GM12878 (cell line): ENCODE data around the gene ZNF22. TPM values are rescaled to one million over a fixed set of nuclear protein-coding genes. Genes with fewer than 3 reads are reported as not detected.
A peak's percentile ranks its signal among the peaks of the same experiment; 100 is the strongest.

ENCODE experiments used
- ATAC-seq: fragments of 200-7000 bp; cut with Tn5 transposase; 3 replicates; pipeline ENCODE4 v1.9.1; 2020; ENCODE audit warnings: mild to moderate bottlenecking, moderate library complexity
- BruUV-seq: library from RNA; stranded (reverse); fragments of 400-500 nt; replicated peaks from 2 replicates; lab custom pipeline; 2021; lab: Mats Ljungman, UMichigan
- CTCF ChIA-PET: fragments of 300-600 bp; sonication (Branson Sonifier 250); formaldehyde crosslinking; extraction: SDS; loops from one replicate; lab custom pipeline; 2021; ENCODE audit warnings: inconsistent platforms; lab: Yijun Ruan, JAX
- POLR2A ChIA-PET: fragments of 350-600 bp; formaldehyde crosslinking; extraction: SDS; loops from one replicate; lab custom pipeline; 2021; ENCODE audit warnings: inconsistent platforms; lab: Charles Lee
- RAD21 ChIA-PET: fragments of 300-600 bp; sonication (Branson Sonifier 250); formaldehyde crosslinking; loops from one replicate; lab custom pipeline; 2023; ENCODE audit warnings: antibody characterized with exemption; ENCODE audit not compliant: unreplicated experiment; lab: Charles Lee
- SMC1A ChIA-PET: fragments of 300-600 bp; sonication (Branson Sonifier 250); formaldehyde crosslinking; loops from one replicate; lab custom pipeline; 2023; ENCODE audit not compliant: unreplicated experiment, uncharacterized antibody; lab: Charles Lee
- DNase-seq: peaks from one replicate; pipeline ENCODE4 v3.0.0-alpha.2; 2011; ENCODE audit warnings: low read depth, low spot score
- FAIRE-seq: peaks from 3 replicates; lab custom pipeline; 2011; peaks lifted over from hg19 to GRCh38; lab: Jason Lieb, UNC
- H2AFZ ChIP-seq: 2 replicates; pipeline ENCODE4 v1.6.0; 2011; ENCODE audit warnings: low read depth, low read length, control low read depth; ENCODE audit not compliant: control insufficient read depth
- H3K27ac ChIP-seq: 2 replicates; pipeline ENCODE4 v1.5.1; 2011; ENCODE audit warnings: control low read depth; ENCODE audit not compliant: control insufficient read depth, insufficient read depth
- H3K27me3 ChIP-seq, 2 experiments: replicated peaks in 1 of 2; 2 replicates each; pipeline versions ENCODE4 v1.6.0 to v1.6.1; 2011; ENCODE audit warnings: low read length in 1 of 2; ENCODE audit not compliant: control insufficient read depth in 2 of 2, insufficient read depth in 2 of 2
- H3K36me3 ChIP-seq, 2 experiments: 2 replicates each; pipeline ENCODE4 v1.5.1; 2011; ENCODE audit warnings: low read length in 1 of 2; ENCODE audit not compliant: control insufficient read depth in 2 of 2, insufficient read depth in 2 of 2
- H3K4me1 ChIP-seq: 2 replicates; pipeline ENCODE4 v1.6.1; 2011; ENCODE audit warnings: mild to moderate bottlenecking, low read length, moderate library complexity, mixed read lengths; ENCODE audit not compliant: control insufficient read depth, insufficient read depth
- H3K4me2 ChIP-seq: 2 replicates; pipeline ENCODE4 v1.6.0; 2011; ENCODE audit warnings: control low read depth; ENCODE audit not compliant: control insufficient read depth, insufficient read depth
- H3K4me3 ChIP-seq: fragments of 200-600 bp; sonication (generic); 2 replicates; pipeline ENCODE4 v1.5.1; 2016
- H3K79me2 ChIP-seq: 2 replicates; pipeline ENCODE4 v1.6.0; 2011; ENCODE audit warnings: low read length; ENCODE audit not compliant: control insufficient read depth, insufficient read depth
- H3K9ac ChIP-seq: 2 replicates; pipeline ENCODE4 v1.8.0; 2011; ENCODE audit warnings: low read length, control low read depth, mixed read lengths; ENCODE audit not compliant: control insufficient read depth, insufficient read depth
- H3K9me3 ChIP-seq: replicated peaks from 3 replicates; pipeline ENCODE4 v1.5.1; 2011; ENCODE audit warnings: mild to moderate bottlenecking, low read length; ENCODE audit not compliant: control insufficient read depth, insufficient read depth
- H4K20me1 ChIP-seq: 2 replicates; pipeline ENCODE4 v1.6.0; 2011; ENCODE audit not compliant: control insufficient read depth, insufficient read depth
- ASH2L ChIP-seq: fragments of 300-600, 200-600 bp; sonication (generic); IDR thresholded peaks from 2 replicates; pipeline ENCODE4 v1.6.1; 2017; ENCODE audit warnings: low read depth, mild to moderate bottlenecking, borderline replicate concordance
- BACH1 ChIP-seq: fragments of 450-650 bp; IDR thresholded peaks from 2 replicates; pipeline ENCODE4 v1.6.1; 2017; ENCODE audit warnings: mild to moderate bottlenecking, borderline replicate concordance
- WGBS: methylation state at CpG from one replicate; pipeline ENCODE4 v1.1.6; 2016; ENCODE audit warnings: low lambda C conversion rate; ENCODE audit not compliant: insufficient replicate concordance, insufficient coverage; ENCODE audit errors: missing lambda C conversion rate; 5-methylcytosine and 5-hydroxymethylcytosine counted together
- in situ Hi-C: fragments of 300-500 bp; cut with MboI; formaldehyde crosslinking; loops from 9 replicates; pipeline ENCODE4 v1.14.3; 2018; ENCODE audit warnings: mixed read lengths
- intact Hi-C: fragments of 100-400 bp; cut with micrococcal nuclease; formaldehyde crosslinking; loops from one replicate; pipeline ENCODE4 v1.14.2; 2022; ENCODE audit not compliant: unreplicated experiment
- polyA plus RNA-seq, 11 experiments: library from polyadenylated mRNA; depleted of rRNA in 4 of 11; unstranded in 6 of 11; stranded (reverse) in 5 of 11; fragments of >200 nt; fragmentation: Nextera tagmentation in 4 of 11; fragmentation: Illumina TruSeq in 1 of 11; extraction: Ambion mirVana in 4 of 11; extraction: Trizol in 1 of 11; gene quantifications; 1 replicate in 1 of 11; 2 replicates in 10 of 11; pipeline versions ENCODE4 v1.2.1 to v1.2.3, GENCODE V29; 2011 to 2016; ENCODE audit warnings: inconsistent platforms in 2 of 11, missing spikeins in 2 of 11, low read depth in 1 of 11
- total RNA-seq, 4 experiments: library from RNA; depleted of rRNA in 3 of 4; stranded (reverse); fragments of >200 nt in 3 of 4; fragmentation: Illumina TruSeq in 1 of 4; extraction: Trizol in 1 of 4; gene quantifications; 2 replicates each; pipeline versions ENCODE4 v1.2.1 to v1.2.3, GENCODE V29; 2013 to 2021

Gene ZNF22
- total and polyA plus RNA-seq, 10 of the 15 experiments (the other 5 are each of a cell fraction or from before 2014, with no cell fraction given): 31.1 to 74.4 (median 43.8) TPM

- TF ChIP-seq BACH1: no peak
Measured at GRCh38 chr10:44977287-44978212, 23.2 kb upstream of the ZNF22 start (continued).

- H3K79me2 ChIP-seq: peaks cover 11% of the 10 kb centered on the region
- no peak for DNase-seq
- H3K9me3 ChIP-seq: no peaks in the 10 kb centered on the region
- ChIA-PET POLR2A (interaction anchor here (1.0 to 7.4 kb wide), 7 partner anchors 13 to 45 kb away, joined by 3 to 110 read pairs (median 7); no protein-coding TSS in a partner anchor), SMC1A (interaction anchor here (1.3 to 5.2 kb wide), 7 partner anchors 10 to 46 kb away, joined by 6 to 43 read pairs (median 8); partner anchors contain the start of gene ZNF22), CTCF (interaction anchor here (1.0 to 10.1 kb wide), 5 partner anchors 14 to 272 kb away, joined by 3 to 181 read pairs (median 8); no protein-coding TSS in a partner anchor), RAD21 (interaction anchor here (0.7 to 7.7 kb wide), 5 partner anchors 10 to 49 kb away, joined by 3 to 124 read pairs (median 4); no protein-coding TSS in a partner anchor)
- 49% methylated on average over 4 of the region's 4 CpGs for WGBS
- in situ Hi-C loops: loop anchor here (5.0 kb wide), 1 partner anchor 46 kb away; no protein-coding TSS in a partner anchor
- intact Hi-C loops: no loop called here
- peak overlapping the region; percentile 61 for H3K4me3 ChIP-seq
- H3K9ac ChIP-seq: peak overlapping the region; percentile 41; the same call in 1 of the 2 replicates
- H3K36me3 ChIP-seq: no peaks in the 10 kb centered on the region; a peak in 2 of 4 replicates
- no peak for ATAC-seq
- no peak for TF ChIP-seq ASH2L
- FAIRE-seq: no peak
- H3K4me1 ChIP-seq: peaks cover 63% of the 10 kb centered on the region
- peak overlapping the region; percentile 48 for H3K27ac ChIP-seq
- BruUV-seq: TSS peak; percentile 89
- no peaks in the 10 kb centered on the region for H4K20me1 ChIP-seq
- H2AFZ ChIP-seq: no peak overlapping the region
- H3K27me3 ChIP-seq: no peaks in the 10 kb centered on the region
- H3K4me2 ChIP-seq: peak overlapping the region; percentile 57
Measured at GRCh38 chr10:44978213-44978569, 22.5 kb upstream of the ZNF22 start.
